HL-60 (cell line): ENCODE measurements around the gene CAMKMT.

Experiments
- CTCF ChIP-seq: IDR thresholded peaks from one replicate; pipeline ENCODE4 v1.5.1; 2011; ENCODE audit warnings: low read length, control low read depth, inconsistent platforms; ENCODE audit not compliant: insufficient read depth
- GABPA ChIP-seq: IDR thresholded peaks from 2 replicates; pipeline ENCODE4 v1.6.1; 2012; ENCODE audit warnings: low read depth
- POLR2AphosphoS5 ChIP-seq: IDR thresholded peaks from 2 replicates; pipeline ENCODE4 v1.6.1; 2012; ENCODE audit warnings: low read depth
- REST ChIP-seq: IDR thresholded peaks from 2 replicates; pipeline ENCODE4 v1.6.1; 2012; ENCODE audit warnings: low read depth; ENCODE audit not compliant: insufficient replicate concordance

GRCh38 chr2:44605511-44605910, 243.8 kb downstream of the CAMKMT start:
- TF ChIP-seq POLR2AphosphoS5 (no peak), CTCF (no peak), REST (no peak), GABPA (no peak)
